ENCODE results near the gene ATOSB. TPM values are rescaled to one million over a fixed set of nuclear protein-coding genes. Genes with fewer than 3 reads are reported as not detected.

Gene ATOSB
- total and polyA plus RNA-seq, 8 donors = 8.6 to 63.0 (median 14.0) TPM

- intact Hi-C loops (cut with DNase I; ENCODE audit: low total_unique reads) = no loop called here
- H3K27me3 ChIP-seq = no peaks in the 10 kb centered on the region
- no peaks in the 10 kb centered on the region for H3K9me3 ChIP-seq
- peaks cover 18 to 34% (median 28%) of the 10 kb centered on the region in 4 donors for H3K4me1 ChIP-seq
- H3K4me3 ChIP-seq = peak overlapping the region; percentile 72 to 90 (median 80)
- DNase-seq = no peak
- H3K27ac ChIP-seq = peak overlapping the region; percentile 78 to 91 (median 89)
- TF ChIP-seq EP300 (IDR thresholded peaks at IDR 0.05) (no peak), POLR2AphosphoS5 (IDR thresholded peaks at IDR 0.05) (no peak), POLR2A (IDR thresholded peaks at IDR 0.05) (no peak), CTCF (IDR thresholded peaks at IDR 0.05) (no peak)
- peaks cover 35 to 62% (median 58%) of the 10 kb centered on the region in 4 donors for H3K36me3 ChIP-seq
- 2 to 4% (median 4%) methylated on average over 6 to 10 of the region's 10 CpGs for WGBS, 5 donors
Observed at GRCh38 chr9:35102465-35102768, 13.2 kb downstream of the ATOSB start.

GRCh38 chr9:35097573-35097972, 18.1 kb downstream of the ATOSB start:
- intact Hi-C loops (cut with DNase I; ENCODE audit: low total_unique reads) = no loop called here
- no peak for TF ChIP-seq CTCF (IDR thresholded peaks at IDR 0.05)
- TF ChIP-seq POLR2AphosphoS5 (IDR thresholded peaks at IDR 0.05) = no peak
- no peak for TF ChIP-seq EP300 (IDR thresholded peaks at IDR 0.05)
- no peak for TF ChIP-seq POLR2A (IDR thresholded peaks at IDR 0.05)

GRCh38 chr9:35096035-35096849, 19.4 kb downstream of the ATOSB start, which contains the start of gene PIGO:
PIGO (minus strand) TSS chr9:35096591; CDS start chr9:35095565, 1,026 bp downstream.
- H3K27ac ChIP-seq = peak within 1 kb of the TSS; percentile 93 to 98 (median 96)
- no peaks in the 10 kb centered on the region for H3K27me3 ChIP-seq
- H3K9me3 ChIP-seq = no peaks in the 10 kb centered on the region
- TF ChIP-seq POLR2A (IDR thresholded peaks at IDR 0.05) (peak in 1 of 4 donors; percentile 47), CTCF (IDR thresholded peaks at IDR 0.05) (peak in 5 of 7 experiments; percentile 47 to 80 (median 64)), POLR2AphosphoS5 (IDR thresholded peaks at IDR 0.05) (peak; percentile 46 to 74 (median 68)), EP300 (IDR thresholded peaks at IDR 0.05) (no peak)
- 0 to 1% (median 0%) methylated on average over 22 to 53 of the region's 53 CpGs for WGBS, 5 donors
- peak within 1 kb of the TSS; percentile 53 to 84 (median 78) for H3K4me3 ChIP-seq
- intact Hi-C loops (cut with DNase I; ENCODE audit: low total_unique reads) = no loop called here
- peak; percentile 92 to 97 for DNase-seq
- H3K4me1 ChIP-seq = peaks cover 12 to 35% (median 20%) of the 10 kb centered on the region in 4 donors
- H3K36me3 ChIP-seq = peaks cover 23 to 61% (median 54%) of the 10 kb centered on the region in 4 donors

More at GRCh38 chr9:35097573-35097972, 18.1 kb downstream of the ATOSB start:
- Histone ChIP-seq H3K36me3 (peaks cover 12 to 52% (median 46%) of the 10 kb centered on the region in 4 donors), H3K9me3 (no peaks in the 10 kb centered on the region), H3K27ac (no peak overlapping the region), H3K4me3 (no peak overlapping the region), H3K4me1 (peaks cover 23 to 49% (median 33%) of the 10 kb centered on the region in 4 donors), H3K27me3 (no peaks in the 10 kb centered on the region)
- 85 to 93% (median 90%) methylated on average over 3 of the region's 3 CpGs for WGBS, 5 donors
- no peak for DNase-seq

- Histone ChIP-seq H3K27ac (no peak overlapping the region), H3K36me3 (peaks cover 33 to 86% (median 79%) of the 10 kb centered on the region in 4 donors), H3K9me3 (no peaks in the 10 kb centered on the region), H3K4me1 (peaks cover 9 to 22% (median 12%) of the 10 kb centered on the region in 4 donors), H3K4me3 (no peak overlapping the region), H3K27me3 (no peaks in the 10 kb centered on the region)
- TF ChIP-seq CTCF (IDR thresholded peaks at IDR 0.05) (no peak), POLR2A (IDR thresholded peaks at IDR 0.05) (no peak), POLR2AphosphoS5 (IDR thresholded peaks at IDR 0.05) (no peak), EP300 (IDR thresholded peaks at IDR 0.05) (no peak)
- WGBS, 5 donors = 96 to 98% (median 96%) methylated on average over 11 to 17 of the region's 17 CpGs
- DNase-seq = no peak
- intact Hi-C loops (cut with DNase I; ENCODE audit: low total_unique reads) = no loop called here
Observed at GRCh38 chr9:35091536-35091935, 24.1 kb downstream of the ATOSB start.

Measured in stomach (tissue), 9 donors.